ENCODE data around the gene UXS1. TPM values are rescaled to one million over a fixed set of nuclear protein-coding genes. Genes with fewer than 3 reads are reported as not detected.
A peak's percentile ranks its signal among the peaks of the same experiment; 100 is the strongest.

UXS1 gene
- total RNA-seq, 1 donor from 2014 or later: 60.0 TPM

- H3K4me1 ChIP-seq: peaks cover 57% of the 10 kb centered on the region
- H3K4me3 ChIP-seq: peak overlapping the region; percentile 95
- H3K27me3 ChIP-seq (ENCODE audit: low read depth): no peaks in the 10 kb centered on the region
- H3K36me3 ChIP-seq: no peaks in the 10 kb centered on the region
- intact Hi-C loops (cut with DNase I): no loop called here
- no peak for TF ChIP-seq CTCF (IDR thresholded peaks at IDR 0.05)
- no peaks in the 10 kb centered on the region for H3K9me3 ChIP-seq
- ATAC-seq: peak; percentile 84 to 88
- H3K27ac ChIP-seq: peak overlapping the region; percentile 87
- DNase-seq: peak; percentile 82
These were observed 1.1 kb downstream of the UXS1 start for GRCh38 chr2:106192752-106193689.

GRCh38 chr2:106191511-106192016 lies 2.5 kb downstream of the UXS1 start:
- H3K36me3 ChIP-seq: no peaks in the 10 kb centered on the region
- ATAC-seq (no peak), DNase-seq (no peak)
- no peak overlapping the region for H3K4me3 ChIP-seq
- no peak overlapping the region for H3K27ac ChIP-seq
- H3K27me3 ChIP-seq (ENCODE audit: low read depth): no peaks in the 10 kb centered on the region
- TF ChIP-seq CTCF (IDR thresholded peaks at IDR 0.05): no peak
- H3K4me1 ChIP-seq: peaks cover 59% of the 10 kb centered on the region
- intact Hi-C loops (cut with DNase I): no loop called here
- no peaks in the 10 kb centered on the region for H3K9me3 ChIP-seq

DNA sequence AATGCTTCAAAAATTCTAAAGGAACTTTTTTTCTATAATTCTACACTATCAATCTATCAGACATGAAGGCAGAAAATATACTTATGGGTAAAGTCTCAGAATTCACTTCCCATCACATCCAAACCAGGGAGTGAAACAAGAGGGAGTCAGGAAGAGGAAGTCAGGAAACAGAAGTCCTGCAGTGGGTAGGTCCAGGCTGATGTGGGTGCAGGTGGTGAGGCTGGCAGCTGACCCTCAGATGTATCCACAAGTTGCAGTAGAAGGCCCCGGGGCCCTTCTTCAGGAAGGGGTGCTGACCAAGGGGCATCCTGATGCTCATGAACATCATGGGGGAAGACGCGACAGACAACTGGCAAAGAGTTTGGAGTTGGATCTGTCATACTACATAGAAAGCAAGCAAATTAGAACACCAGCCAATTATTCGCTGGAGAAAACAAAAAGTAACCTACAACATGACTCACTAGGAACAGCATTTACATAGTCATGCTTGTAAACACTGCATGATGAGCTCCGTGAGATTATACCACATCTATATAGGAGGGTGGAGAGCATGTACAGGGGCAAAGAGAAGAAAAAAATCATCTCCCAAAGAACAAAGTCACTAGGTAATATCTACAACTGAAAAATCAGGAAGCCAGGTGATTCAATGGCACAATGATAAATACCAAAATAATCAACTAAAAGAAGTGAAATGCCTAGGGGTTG lies 4.2 kb downstream of the UXS1 start:
- ATAC-seq: no peak
- no peaks in the 10 kb centered on the region for H3K27me3 ChIP-seq (ENCODE audit: low read depth)

GRCh38 chr2:106189325-106189724 lies 4.8 kb downstream of the UXS1 start:
- peaks cover 51% of the 10 kb centered on the region for H3K4me1 ChIP-seq
- H3K36me3 ChIP-seq: no peaks in the 10 kb centered on the region
- no peak for ATAC-seq
- no peak for TF ChIP-seq CTCF (IDR thresholded peaks at IDR 0.05)
- no peaks in the 10 kb centered on the region for H3K27me3 ChIP-seq (ENCODE audit: low read depth)
- no peak for DNase-seq
- intact Hi-C loops (cut with DNase I): no loop called here
- H3K27ac ChIP-seq: no peak overlapping the region
- H3K4me3 ChIP-seq: no peak overlapping the region
- H3K9me3 ChIP-seq: no peaks in the 10 kb centered on the region

More for the DNA sequence above, 4.2 kb downstream of the UXS1 start:
- no peaks in the 10 kb centered on the region for H3K9me3 ChIP-seq
- H3K4me1 ChIP-seq: peaks cover 55% of the 10 kb centered on the region
- no peak for DNase-seq
- H3K36me3 ChIP-seq: no peaks in the 10 kb centered on the region
- H3K27ac ChIP-seq: no peak overlapping the region
- TF ChIP-seq CTCF (IDR thresholded peaks at IDR 0.05): no peak
- intact Hi-C loops (cut with DNase I): no loop called here
- H3K4me3 ChIP-seq: no peak overlapping the region

- no peak for TF ChIP-seq CTCF (IDR thresholded peaks at IDR 0.05)
- H3K27me3 ChIP-seq (ENCODE audit: low read depth): no peaks in the 10 kb centered on the region
- no peaks in the 10 kb centered on the region for H3K36me3 ChIP-seq
- DNase-seq (no peak), ATAC-seq (no peak)
- intact Hi-C loops (cut with DNase I): no loop called here
- no peak overlapping the region for H3K27ac ChIP-seq
- H3K4me1 ChIP-seq: peaks cover 54% of the 10 kb centered on the region
- H3K9me3 ChIP-seq: no peaks in the 10 kb centered on the region
- no peak overlapping the region for H3K4me3 ChIP-seq
These were observed 6.7 kb downstream of the UXS1 start for GRCh38 chr2:106187273-106187891.
